ENCODE data around the gene ASAP2.
"Not testable (repeated sequence)": the region's sequence is repeated elsewhere in the genome, so short reads cannot be mapped to it uniquely, and the experiment has no call there.

Gene ASAP2

DNA sequence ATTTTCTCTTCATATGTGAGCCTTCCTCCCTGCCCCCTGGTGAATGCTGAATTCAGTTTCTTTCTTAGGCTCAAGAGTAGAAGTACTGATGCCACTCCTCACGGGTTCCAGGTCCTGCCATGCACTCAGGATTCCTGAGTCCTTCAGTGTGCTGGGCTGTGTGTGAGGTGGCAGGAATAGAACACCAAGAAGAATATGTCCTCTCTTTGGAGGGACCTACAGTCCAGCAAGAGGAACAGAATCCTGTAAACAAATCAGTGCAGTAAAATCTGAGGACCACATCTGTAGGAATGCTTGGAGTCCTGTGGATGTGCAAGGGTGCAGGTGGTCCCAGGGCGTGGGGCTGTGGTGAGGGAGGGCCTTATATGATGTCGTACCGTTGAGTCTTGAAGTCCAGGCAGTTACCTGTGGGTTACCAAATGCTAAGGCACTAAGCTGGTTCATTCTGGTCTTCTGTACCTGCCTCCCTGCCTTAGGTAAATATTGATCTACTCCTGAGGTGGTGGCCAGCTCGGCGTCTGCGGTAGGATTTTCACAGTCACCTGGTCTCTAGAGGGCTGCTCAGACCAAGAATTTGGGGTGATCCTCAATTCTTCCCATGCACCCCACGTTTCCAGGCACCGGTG lies 5.5 kb downstream of the ASAP2 start:
- no peak for DNase-seq (ENCODE audit: low read depth)
- TF ChIP-seq CTCF (conservative IDR thresholded peaks at IDR 0.05; ENCODE audit: low read length) = no peak
- H3K4me3 ChIP-seq (ENCODE audit: low read length) = no peak overlapping the region

DNA sequence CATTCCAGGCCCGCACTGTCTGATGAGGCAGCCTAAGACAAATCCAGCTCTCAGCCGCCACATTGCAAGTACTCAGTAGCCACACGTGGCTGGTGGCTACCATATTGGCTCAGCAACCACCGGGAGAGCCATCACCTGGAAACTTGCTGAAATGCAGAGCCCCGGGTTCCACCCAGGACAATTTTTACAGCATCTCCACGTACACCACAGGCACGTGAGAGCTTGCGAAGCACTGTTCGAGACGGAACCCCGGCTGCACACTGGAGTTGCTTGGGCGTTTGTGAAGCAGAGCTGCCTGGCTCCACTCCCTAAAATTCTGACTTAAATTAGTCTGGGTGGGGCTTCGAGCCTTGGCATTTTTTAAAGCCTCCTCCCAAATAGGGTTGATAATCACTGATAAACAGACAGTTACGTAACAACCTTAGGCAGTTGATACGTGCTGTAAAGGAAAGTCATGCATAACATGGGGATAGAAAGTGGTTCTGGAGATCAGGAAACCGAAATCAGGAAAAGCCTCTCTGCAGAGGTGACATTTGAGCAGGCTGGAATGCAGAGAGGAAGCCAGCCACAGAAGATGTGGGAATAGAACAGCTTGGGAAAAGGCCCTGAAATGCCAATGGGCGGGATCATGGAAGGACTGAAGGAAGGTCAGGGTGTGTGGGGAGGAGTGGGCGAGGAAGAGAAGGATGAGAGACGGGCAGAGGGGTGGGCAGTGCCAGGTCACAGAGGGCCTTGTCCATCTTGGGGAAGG lies 6.2 kb downstream of the ASAP2 start:
- TF ChIP-seq CTCF (conservative IDR thresholded peaks at IDR 0.05; ENCODE audit: low read length) = no peak
- DNase-seq (ENCODE audit: low read depth) = no peak
- H3K4me3 ChIP-seq (ENCODE audit: low read length) = no peak overlapping the region

DNA sequence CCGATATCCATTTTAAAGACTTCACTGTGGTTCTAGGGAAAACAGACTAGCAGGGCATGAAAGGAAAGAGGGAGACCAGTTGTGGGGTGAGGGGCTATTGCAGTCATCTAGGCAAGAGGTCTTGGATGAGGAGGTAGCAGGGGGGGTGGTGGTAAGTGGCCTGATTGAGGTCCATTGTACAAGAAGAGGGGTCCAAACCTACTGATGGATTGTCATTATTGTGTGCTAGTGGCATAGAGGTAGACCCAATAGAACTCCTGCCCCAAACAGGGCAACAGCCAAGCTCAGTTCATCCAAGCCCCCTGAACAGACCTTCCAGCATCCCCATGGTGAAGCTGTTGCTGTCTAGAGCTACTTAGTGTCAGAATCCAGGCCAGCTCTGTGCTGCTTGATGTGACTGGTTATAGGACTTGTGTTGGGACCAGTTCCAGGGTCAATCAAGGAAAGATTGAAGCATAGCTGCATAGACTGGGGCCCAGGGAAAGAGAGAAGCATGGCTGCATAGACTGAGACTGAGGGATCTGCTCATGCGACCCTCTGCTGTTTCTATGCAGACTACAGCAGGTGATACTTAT lies 7.0 kb downstream of the ASAP2 start:
- H3K4me3 ChIP-seq (ENCODE audit: low read length) = no peak overlapping the region
- no peak for TF ChIP-seq CTCF (conservative IDR thresholded peaks at IDR 0.05; ENCODE audit: low read length)
- DNase-seq (ENCODE audit: low read depth) = no peak

DNA sequence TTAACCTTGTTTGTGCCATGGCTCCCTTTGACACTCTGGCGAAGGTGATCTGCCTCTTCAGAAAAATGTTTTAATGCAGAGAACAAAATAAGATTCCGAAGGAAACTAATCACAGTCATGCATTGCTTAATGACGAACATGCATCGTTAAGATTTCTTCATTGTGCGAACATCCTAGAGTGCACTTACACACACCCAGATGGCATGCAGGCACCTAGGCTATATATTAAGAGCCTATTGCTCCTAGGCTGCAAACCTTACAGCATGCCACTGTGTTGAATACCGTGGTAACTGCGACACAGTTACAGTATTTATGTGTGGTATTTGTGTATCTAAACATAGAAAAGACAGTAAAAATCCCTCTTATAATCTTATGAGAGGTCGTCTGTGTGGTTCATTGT lies 8.3 kb downstream of the ASAP2 start:
- TF ChIP-seq CTCF (conservative IDR thresholded peaks at IDR 0.05; ENCODE audit: low read length) = no peak
- H3K4me3 ChIP-seq (ENCODE audit: low read length) = no peak overlapping the region
- no peak for DNase-seq (ENCODE audit: low read depth)

- H3K4me3 ChIP-seq (ENCODE audit: low read length) = no peak overlapping the region
- no peak for DNase-seq (ENCODE audit: low read depth)
- no peak for TF ChIP-seq CTCF (conservative IDR thresholded peaks at IDR 0.05; ENCODE audit: low read length)
These were observed 9.1 kb downstream of the ASAP2 start for GRCh38 chr2:9215680-9216079.

DNA sequence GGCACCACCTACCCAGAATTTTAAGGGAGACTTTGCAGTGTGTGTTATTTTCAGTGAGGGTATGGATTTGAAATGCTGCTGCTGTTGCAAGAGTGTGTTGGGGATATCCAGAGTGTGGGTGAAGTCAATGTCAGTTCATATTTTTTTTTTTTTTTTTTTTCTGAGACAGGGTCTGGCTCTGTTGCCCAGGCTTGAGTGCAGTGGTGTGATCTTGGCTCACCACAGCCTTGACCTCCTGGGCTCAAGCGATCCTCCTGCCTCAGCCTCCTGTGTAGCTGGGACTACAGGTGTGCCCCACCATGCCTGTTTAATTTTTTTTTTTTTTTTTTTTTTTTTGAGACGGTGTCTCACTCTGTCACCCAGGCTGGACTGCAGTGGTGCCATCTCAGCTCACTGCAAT lies 9.5 kb downstream of the ASAP2 start:
- not testable (repeated sequence) for DNase-seq (ENCODE audit: low read depth); H3K4me3 ChIP-seq (ENCODE audit: low read length)

DNA sequence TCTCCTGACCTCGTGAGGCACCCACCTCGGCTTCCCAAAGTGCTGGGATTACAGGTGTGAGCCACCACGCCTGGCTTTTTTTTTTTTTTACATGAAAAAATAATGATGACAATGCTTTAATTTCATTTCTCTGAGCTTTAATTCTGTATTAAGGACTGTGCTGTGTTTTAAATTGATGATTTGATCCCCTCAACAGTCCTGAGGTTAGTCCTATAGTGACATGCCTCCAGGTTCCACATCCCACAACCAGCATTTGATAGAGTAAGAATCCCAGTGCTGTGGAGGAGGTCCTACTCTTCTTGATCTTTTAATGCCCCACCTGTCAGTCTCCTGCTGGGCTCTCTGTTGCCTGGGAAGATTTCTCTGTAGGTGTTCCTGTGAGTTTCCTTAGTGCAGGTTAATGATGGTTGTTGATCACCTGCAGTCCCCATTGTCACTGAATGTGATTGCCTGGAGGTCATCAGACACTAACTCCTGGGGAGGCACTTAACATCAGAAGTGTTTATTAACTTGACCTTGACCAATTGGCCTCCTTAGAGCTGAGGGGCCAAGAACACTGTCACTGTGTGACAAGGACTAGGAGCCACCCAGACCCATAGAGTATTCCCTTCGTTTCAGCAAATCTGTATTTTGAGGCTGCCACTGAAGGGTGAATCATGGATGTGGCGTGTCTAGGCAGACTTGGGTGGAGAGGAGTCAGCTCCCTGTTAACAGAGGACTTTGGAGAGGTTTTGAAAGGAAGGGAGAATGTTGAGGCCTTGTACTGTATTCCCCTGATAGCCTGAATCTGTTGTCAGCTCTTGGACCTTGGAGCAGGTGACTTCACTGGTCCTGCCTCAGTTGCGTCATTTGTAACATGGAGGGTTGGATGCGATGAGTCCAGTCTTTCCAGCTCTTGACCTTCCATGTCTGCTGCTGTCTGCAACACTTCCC lies 11.5 kb downstream of the ASAP2 start:
- no peak for TF ChIP-seq CTCF (conservative IDR thresholded peaks at IDR 0.05; ENCODE audit: low read length)

More for the DNA sequence above, 11.5 kb downstream of the ASAP2 start:
- DNase-seq (ENCODE audit: low read depth) = no peak
- H3K4me3 ChIP-seq (ENCODE audit: low read length) = no peak overlapping the region

All from AG10803 (cell line).